ENCODE data around the gene NRARP. TPM values are rescaled to one million over a fixed set of nuclear protein-coding genes. Genes with fewer than 3 reads are reported as not detected.

Gene NRARP
- total and polyA plus RNA-seq, 4 donors: 2.1 to 10.8 (median 5.8) TPM

DNA sequence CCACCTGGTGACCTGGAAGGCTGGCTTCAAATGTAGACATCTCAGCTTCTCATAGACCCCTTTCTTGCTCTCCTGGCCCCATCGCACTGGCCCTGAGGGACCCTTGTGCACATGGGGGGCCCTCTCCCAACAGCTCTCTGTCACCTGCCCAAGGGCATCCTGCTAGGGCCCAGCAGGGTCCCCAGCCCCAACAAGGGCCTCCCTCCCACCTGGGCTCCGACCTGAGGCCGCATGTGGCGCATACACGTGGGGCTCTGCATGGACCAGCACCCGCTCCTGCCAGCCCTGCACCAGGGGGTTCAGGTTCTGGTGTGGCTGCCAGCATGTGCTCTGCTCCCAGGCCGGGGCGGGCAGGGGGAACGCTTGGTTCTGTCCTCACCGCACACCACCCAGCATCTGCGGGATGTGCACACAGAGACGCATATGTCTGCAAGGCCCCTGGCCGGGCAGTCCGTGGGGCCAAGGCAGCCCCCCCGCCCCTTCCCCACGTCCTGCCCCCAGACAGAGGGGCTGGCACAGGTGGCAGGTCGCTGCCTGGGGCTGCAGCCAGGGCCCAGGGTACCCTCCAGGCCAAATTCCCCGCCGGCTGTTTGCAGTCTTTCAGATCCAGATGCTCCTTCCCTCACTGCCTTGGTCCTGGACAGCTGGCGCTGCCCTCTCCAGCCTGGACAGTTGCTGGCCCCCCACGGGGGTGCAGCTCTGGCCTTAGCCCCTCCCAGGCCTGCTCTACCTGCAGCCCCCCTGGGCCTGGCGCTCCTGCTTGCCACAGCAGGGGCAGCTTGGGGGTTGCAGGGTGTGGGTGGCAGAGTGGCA, 17.9 kb upstream of the NRARP start:
- no peak overlapping the region for H3K4me3 ChIP-seq
- H3K9ac ChIP-seq (ENCODE audit: insufficient read depth in 1 of 2, low read length in 2 of 2): no peak overlapping the region
- no peak for ATAC-seq (ENCODE audit: insufficient read depth, low FRiP score)
- peak overlapping the region in 1 of 2 donors; percentile 82 for H3K27ac ChIP-seq (ENCODE audit: low read depth in 1 of 2, low read length in 1 of 2)
- H3K4me1 ChIP-seq (ENCODE audit: control insufficient read depth in 5 of 5, insufficient read depth in 5 of 5, low read length in 5 of 5): peaks cover 0 to 24% (median 8%) of the 10 kb centered on the region in 5 donors
- no peaks in the 10 kb centered on the region for H3K27me3 ChIP-seq (ENCODE audit: control insufficient read depth in 3 of 3, insufficient read depth in 3 of 3, low read length in 2 of 3)
- 83 to 85% methylated on average over 20 to 22 of the region's 22 CpGs for whole genome bisulfite sequencing, 2 donors
- no peaks in the 10 kb centered on the region for H3K9me3 ChIP-seq (ENCODE audit: control insufficient read depth in 4 of 4, insufficient read depth in 3 of 4, low read length in 3 of 4)
- TF ChIP-seq, protein P1, sequence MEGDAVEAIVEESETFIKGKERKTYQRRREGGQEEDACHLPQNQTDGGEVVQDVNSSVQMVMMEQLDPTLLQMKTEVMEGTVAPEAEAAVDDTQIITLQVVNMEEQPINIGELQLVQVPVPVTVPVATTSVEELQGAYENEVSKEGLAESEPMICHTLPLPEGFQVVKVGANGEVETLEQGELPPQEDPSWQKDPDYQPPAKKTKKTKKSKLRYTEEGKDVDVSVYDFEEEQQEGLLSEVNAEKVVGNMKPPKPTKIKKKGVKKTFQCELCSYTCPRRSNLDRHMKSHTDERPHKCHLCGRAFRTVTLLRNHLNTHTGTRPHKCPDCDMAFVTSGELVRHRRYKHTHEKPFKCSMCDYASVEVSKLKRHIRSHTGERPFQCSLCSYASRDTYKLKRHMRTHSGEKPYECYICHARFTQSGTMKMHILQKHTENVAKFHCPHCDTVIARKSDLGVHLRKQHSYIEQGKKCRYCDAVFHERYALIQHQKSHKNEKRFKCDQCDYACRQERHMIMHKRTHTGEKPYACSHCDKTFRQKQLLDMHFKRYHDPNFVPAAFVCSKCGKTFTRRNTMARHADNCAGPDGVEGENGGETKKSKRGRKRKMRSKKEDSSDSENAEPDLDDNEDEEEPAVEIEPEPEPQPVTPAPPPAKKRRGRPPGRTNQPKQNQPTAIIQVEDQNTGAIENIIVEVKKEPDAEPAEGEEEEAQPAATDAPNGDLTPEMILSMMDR (IDR thresholded peaks at IDR 0.05; ENCODE audit: control extremely low read depth, extremely low read depth): no peak
- DNase-seq: no peak
- H3K36me3 ChIP-seq (ENCODE audit: control insufficient read depth in 4 of 4, insufficient read depth in 4 of 4, low read length in 4 of 4): no peaks in the 10 kb centered on the region

DNA sequence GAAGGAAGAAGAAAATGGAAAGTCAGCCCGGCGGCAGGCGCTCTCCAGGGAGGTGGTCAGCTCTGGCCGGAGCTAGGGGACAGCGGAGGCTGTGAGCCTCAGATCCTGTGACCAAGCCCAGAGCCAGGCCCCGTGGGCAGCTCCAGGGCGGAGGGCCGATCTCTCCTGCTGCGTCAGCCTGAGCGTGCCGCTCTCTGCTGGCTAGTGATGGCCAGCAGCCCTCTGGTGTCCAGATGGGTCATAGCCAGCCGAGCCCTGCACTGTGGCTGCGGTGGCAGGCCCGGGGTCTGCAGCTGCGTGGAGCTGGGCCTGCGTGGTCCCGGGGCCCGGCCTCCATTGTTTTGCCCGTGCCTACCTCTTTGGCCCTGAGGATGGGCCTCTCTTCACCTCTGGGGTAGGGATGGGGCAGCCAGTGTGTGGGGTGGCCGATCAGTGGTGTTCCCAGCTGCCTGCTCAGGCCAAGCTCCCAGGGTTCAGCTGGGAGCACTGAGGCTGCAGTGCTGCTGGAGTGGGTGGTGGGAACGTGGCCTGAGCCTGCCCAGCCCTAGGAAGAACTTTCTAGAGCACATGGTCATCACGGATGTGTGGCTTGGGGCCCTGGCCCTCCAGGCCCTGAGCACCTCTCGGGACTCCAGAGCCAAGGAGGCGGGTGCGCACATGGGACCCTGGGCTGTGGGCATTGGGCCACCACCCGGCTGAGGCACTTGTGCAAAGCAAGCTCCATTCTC, 17.1 kb upstream of the NRARP start:
- no peak overlapping the region for H3K4me3 ChIP-seq
- no peaks in the 10 kb centered on the region for H3K9me3 ChIP-seq (ENCODE audit: control insufficient read depth in 4 of 4, insufficient read depth in 3 of 4, low read length in 3 of 4)
- 70 to 89% methylated on average over 26 of the region's 26 CpGs for WGBS, 2 donors
- no peak for ATAC-seq (ENCODE audit: insufficient read depth, low FRiP score)
- no peaks in the 10 kb centered on the region for H3K36me3 ChIP-seq (ENCODE audit: control insufficient read depth in 4 of 4, insufficient read depth in 4 of 4, low read length in 4 of 4)
- no peaks in the 10 kb centered on the region for H3K27me3 ChIP-seq (ENCODE audit: control insufficient read depth in 3 of 3, insufficient read depth in 3 of 3, low read length in 2 of 3)
- TF ChIP-seq, protein P1 (IDR thresholded peaks at IDR 0.05; ENCODE audit: control extremely low read depth, extremely low read depth): peak; percentile 5
- peak overlapping the region in 1 of 2 donors; percentile 14 for H3K27ac ChIP-seq (ENCODE audit: low read depth in 1 of 2, low read length in 1 of 2)
- H3K4me1 ChIP-seq (ENCODE audit: control insufficient read depth in 5 of 5, insufficient read depth in 5 of 5, low read length in 5 of 5): peaks cover 0 to 27% (median 12%) of the 10 kb centered on the region in 5 donors
- no peak overlapping the region for H3K9ac ChIP-seq (ENCODE audit: insufficient read depth in 1 of 2, low read length in 2 of 2)
- no peak for DNase-seq

DNA sequence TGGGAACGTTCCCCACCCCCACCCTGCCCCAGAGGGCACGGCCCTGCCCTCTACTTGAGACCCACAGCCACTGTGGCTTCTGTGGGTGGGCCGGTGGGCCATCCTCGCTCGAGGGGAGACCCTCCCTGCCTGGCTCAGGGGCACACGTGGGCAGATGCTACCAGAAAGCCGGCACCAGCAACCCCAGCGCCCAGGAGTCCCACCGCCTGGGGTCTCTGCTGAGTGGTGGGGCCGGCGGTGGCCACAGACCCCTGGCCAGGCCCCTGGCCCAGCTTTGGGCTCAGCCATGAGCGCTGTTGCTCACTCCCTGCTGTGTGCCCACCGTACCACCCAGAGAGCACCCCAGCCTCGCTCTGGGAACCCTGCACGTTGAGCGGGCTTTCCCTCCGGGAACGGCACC, 16.5 kb upstream of the NRARP start:
- Histone ChIP-seq H3K4me1 (ENCODE audit: control insufficient read depth in 5 of 5, insufficient read depth in 5 of 5, low read length in 5 of 5) (peaks cover 0 to 27% (median 14%) of the 10 kb centered on the region in 5 donors), H3K9me3 (ENCODE audit: control insufficient read depth in 4 of 4, insufficient read depth in 3 of 4, low read length in 3 of 4) (no peaks in the 10 kb centered on the region), H3K27me3 (ENCODE audit: control insufficient read depth in 3 of 3, insufficient read depth in 3 of 3, low read length in 2 of 3) (no peaks in the 10 kb centered on the region), H3K9ac (ENCODE audit: insufficient read depth in 1 of 2, low read length in 2 of 2) (no peak overlapping the region), H3K4me3 (no peak overlapping the region), H3K36me3 (ENCODE audit: control insufficient read depth in 4 of 4, insufficient read depth in 4 of 4, low read length in 4 of 4) (no peaks in the 10 kb centered on the region), H3K27ac (ENCODE audit: low read depth in 1 of 2, low read length in 1 of 2) (peak overlapping the region; percentile 14 to 29)
- DNase-seq: no peak
- ATAC-seq (ENCODE audit: insufficient read depth, low FRiP score): no peak
- WGBS, 2 donors: 76 to 84% methylated on average over 16 to 18 of the region's 18 CpGs
- TF ChIP-seq, protein P1 (IDR thresholded peaks at IDR 0.05; ENCODE audit: control extremely low read depth, extremely low read depth): no peak
